NB4 (cell line): Measurements from ENCODE around the gene SGO1.
"Not testable (repeated sequence)": the region's sequence is repeated elsewhere in the genome, so short reads cannot be mapped to it uniquely, and the experiment has no call there.

ENCODE experiments used
- DNase-seq: peaks from one replicate; pipeline ENCODE4 v3.0.0; 2010; ENCODE audit warnings: low read depth
- H3K4me3 ChIP-seq: one replicate; pipeline ENCODE4 v1.5.1; 2011; ENCODE audit warnings: mild to moderate bottlenecking, low read depth, low read length, moderate library complexity
- MAX ChIP-seq: IDR thresholded peaks from 2 replicates; pipeline ENCODE4 v1.6.1; 2011; ENCODE audit warnings: low read depth, low read length
- MYC ChIP-seq: IDR thresholded peaks from 2 replicates; pipeline ENCODE4 v1.6.1; 2011; ENCODE audit warnings: low read depth, low read length
- POLR2A ChIP-seq: IDR thresholded peaks from 2 replicates; pipeline ENCODE4 v1.6.1; 2011; ENCODE audit warnings: mild to moderate bottlenecking; ENCODE audit not compliant: insufficient read length; ENCODE audit errors: extremely low read depth
- TF ChIP-seq, protein P1 (sequence below): IDR thresholded peaks from one replicate; pipeline ENCODE4 v1.5.1; 2012; ENCODE audit warnings: low read depth, low read length

The SGO1 gene

DNA sequence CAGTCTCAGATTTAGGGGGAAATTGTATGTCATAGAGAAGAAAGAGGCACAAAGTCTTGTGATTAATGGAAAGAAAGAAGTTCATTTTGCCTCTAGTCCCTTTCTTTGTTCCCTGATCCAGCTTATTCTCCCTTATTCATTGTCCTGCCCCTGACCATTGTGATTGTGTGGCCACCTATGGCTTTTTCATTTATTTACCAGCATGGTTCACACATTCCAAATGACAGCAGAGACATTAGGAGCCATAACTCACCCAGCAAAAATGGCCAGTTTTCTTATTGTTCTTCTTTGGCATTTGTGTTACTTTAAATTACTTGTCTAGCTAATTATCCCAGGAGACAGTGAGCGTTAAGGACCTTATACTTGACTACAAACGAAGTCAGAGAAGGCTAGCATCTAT is 36.3 kb upstream of the SGO1 start:
- TF ChIP-seq, protein P1, sequence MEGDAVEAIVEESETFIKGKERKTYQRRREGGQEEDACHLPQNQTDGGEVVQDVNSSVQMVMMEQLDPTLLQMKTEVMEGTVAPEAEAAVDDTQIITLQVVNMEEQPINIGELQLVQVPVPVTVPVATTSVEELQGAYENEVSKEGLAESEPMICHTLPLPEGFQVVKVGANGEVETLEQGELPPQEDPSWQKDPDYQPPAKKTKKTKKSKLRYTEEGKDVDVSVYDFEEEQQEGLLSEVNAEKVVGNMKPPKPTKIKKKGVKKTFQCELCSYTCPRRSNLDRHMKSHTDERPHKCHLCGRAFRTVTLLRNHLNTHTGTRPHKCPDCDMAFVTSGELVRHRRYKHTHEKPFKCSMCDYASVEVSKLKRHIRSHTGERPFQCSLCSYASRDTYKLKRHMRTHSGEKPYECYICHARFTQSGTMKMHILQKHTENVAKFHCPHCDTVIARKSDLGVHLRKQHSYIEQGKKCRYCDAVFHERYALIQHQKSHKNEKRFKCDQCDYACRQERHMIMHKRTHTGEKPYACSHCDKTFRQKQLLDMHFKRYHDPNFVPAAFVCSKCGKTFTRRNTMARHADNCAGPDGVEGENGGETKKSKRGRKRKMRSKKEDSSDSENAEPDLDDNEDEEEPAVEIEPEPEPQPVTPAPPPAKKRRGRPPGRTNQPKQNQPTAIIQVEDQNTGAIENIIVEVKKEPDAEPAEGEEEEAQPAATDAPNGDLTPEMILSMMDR: no peak
- TF ChIP-seq MYC (no peak), MAX (no peak), POLR2A (no peak)
- no peak overlapping the region for H3K4me3 ChIP-seq
- no peak for DNase-seq

GRCh38 chr3:20218215-20218614 is 32.2 kb upstream of the SGO1 start:
- TF ChIP-seq MYC: no peak
- no peak for TF ChIP-seq MAX
- no peak for TF ChIP-seq POLR2A
- TF ChIP-seq, protein P1: no peak
- no peak for DNase-seq
- H3K4me3 ChIP-seq: no peak overlapping the region

DNA sequence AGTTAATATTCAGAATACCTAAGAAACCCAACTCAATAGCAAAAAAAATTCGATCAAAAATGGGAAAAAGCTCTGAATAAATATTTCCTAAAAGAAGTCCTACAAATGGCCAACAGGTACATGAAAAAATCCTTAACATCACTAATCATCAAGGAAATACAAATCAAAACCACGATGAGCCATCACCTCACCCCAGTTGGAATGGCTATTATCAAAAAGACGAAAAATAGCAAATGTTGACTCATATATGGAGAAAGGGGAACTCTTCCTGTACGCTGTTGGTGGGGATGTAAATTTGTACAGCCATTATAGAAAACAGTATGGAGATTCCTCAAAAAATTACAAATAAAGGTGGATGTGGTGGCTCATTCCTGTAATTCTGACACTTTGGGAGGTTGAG is 29.6 kb upstream of the SGO1 start:
- H3K4me3 ChIP-seq: no peak overlapping the region
- no peak for DNase-seq
- TF ChIP-seq MAX (no peak), POLR2A (no peak), MYC (no peak)
- TF ChIP-seq, protein P1: no peak

- DNase-seq, H3K4me3 ChIP-seq: not testable (repeated sequence)
Measured at GRCh38 chr3:20213491-20213890, 27.5 kb upstream of the SGO1 start.

GRCh38 chr3:20207945-20208344 is 21.9 kb upstream of the SGO1 start:
- DNase-seq, H3K4me3 ChIP-seq: not testable (repeated sequence)

DNA sequence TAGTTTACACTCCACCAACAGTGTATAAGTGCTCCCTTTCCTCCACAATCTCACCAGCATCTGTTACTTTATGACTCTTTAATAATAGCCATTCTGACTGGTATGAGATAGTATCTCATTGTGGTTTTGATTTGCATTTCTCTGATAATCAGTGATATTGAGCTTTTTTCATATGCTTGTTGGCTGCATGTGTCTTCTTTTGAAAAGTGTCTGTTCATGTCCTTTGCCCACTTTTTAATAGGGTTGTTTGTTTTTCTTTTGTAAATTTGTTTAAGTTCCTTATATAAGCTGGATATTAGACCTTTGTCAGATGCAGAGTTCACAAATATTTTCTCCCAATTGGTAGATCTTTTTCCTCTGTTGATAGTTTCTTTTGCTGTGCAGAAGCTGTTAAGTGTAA is 19.9 kb upstream of the SGO1 start:
- DNase-seq: not testable (repeated sequence)

GRCh38 chr3:20201143-20201542 is 15.1 kb upstream of the SGO1 start:
- TF ChIP-seq, protein P1: no peak
- no peak for TF ChIP-seq POLR2A
- no peak for DNase-seq
- no peak overlapping the region for H3K4me3 ChIP-seq

More for the DNA sequence above, 19.9 kb upstream of the SGO1 start:
- not testable (repeated sequence) for H3K4me3 ChIP-seq

DNA sequence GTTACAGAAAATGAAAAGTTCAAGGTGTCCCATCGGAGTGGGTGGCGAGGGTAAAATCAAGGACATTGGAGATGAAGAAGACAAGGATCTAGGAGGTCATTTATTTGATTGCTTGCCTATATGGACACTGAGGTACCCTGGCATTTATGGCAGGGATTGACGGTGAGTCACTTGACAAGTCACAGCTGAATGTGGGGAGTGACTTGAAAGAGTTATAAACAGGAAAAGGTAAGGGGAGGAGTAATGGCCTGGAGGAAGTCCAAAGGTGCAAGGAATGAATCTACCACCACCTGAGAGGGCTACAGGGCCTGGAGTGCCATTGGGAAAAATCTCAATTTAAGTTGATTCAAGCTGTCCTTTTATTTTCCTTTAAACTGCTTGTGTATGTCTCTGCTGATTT is 11.8 kb upstream of the SGO1 start:
- DNase-seq: no peak
- TF ChIP-seq MAX: no peak
- no peak for TF ChIP-seq MYC
- TF ChIP-seq, protein P1: no peak
- TF ChIP-seq POLR2A: no peak
- no peak overlapping the region for H3K4me3 ChIP-seq
